HCT116 (cell line): ENCODE results near the gene HOXC13. TPM values are rescaled to one million over a fixed set of nuclear protein-coding genes. Genes with fewer than 3 reads are reported as not detected.

ENCODE experiments used
- ATAC-seq: fragments of 200-7000 bp; cut with Tn5 transposase; 2 replicates; pipeline ENCODE4 v1.9.1; 2020; ENCODE audit warnings: mild to moderate bottlenecking, moderate library complexity
- BruUV-seq: library from RNA; stranded (reverse); fragments of 400-500 nt; replicated peaks from 2 replicates; lab custom pipeline; 2021; lab: Mats Ljungman, UMichigan
- CTCF ChIA-PET: fragments of 300-600 bp; sonication (Branson Sonifier 250); formaldehyde crosslinking; loops from one replicate; lab custom pipeline; 2021; ENCODE audit warnings: antibody characterized with exemption; lab: Charles Lee
- POLR2A ChIA-PET: fragments of 300-600, 350-600 bp; sonication (Branson Sonifier 250); formaldehyde crosslinking; loops from one replicate; lab custom pipeline; 2021; ENCODE audit warnings: antibody characterized with exemption; lab: Charles Lee
- RAD21 ChIA-PET, 2 experiments: fragments of 300-600 bp; sonication (Branson Sonifier 250); formaldehyde crosslinking; loops; one replicate each; lab custom pipeline; 2023; ENCODE audit warnings: low total read pairs in 2 of 2; ENCODE audit not compliant: uncharacterized antibody in 2 of 2, unreplicated experiment in 2 of 2, low non-redundant PET in 1 of 2; lab: Charles Lee
- DNase-seq: peaks from one replicate; pipeline ENCODE4 v3.0.0-alpha.2; 2010; ENCODE audit warnings: low read depth, low spot score
- H2AFZ ChIP-seq: fragments of 200-600 bp; shearing (Covaris generic), sonication (generic); 2 replicates; pipeline ENCODE4 v1.6.1; 2017; ENCODE audit warnings: low read depth, mixed run types, mixed read lengths, antibody characterized with exemption, low read length; ENCODE audit not compliant: poor library complexity, severe bottlenecking
- H3K27ac ChIP-seq: 2 replicates; pipeline ENCODE4 v1.5.1; 2012; ENCODE audit warnings: low read depth, low read length
- H3K27me3 ChIP-seq: fragments of 200-600 bp; sonication (generic); 2 replicates; pipeline ENCODE4 v1.6.1; 2016; ENCODE audit warnings: mixed run types, low read length, mixed read lengths; ENCODE audit not compliant: insufficient read depth
- H3K36me3 ChIP-seq, 2 experiments: fragments of 200-500 bp in 1 of 2; fragments of 200-600 bp in 1 of 2; sonication (Bioruptor generic) in 1 of 2; sonication (generic) in 1 of 2; 2 replicates each; pipeline versions ENCODE4 v1.5.1 to v1.6.1; 2014 to 2016; ENCODE audit warnings: low read length in 2 of 2, inconsistent platforms in 1 of 2, mixed read lengths in 1 of 2, mixed run types in 1 of 2; ENCODE audit not compliant: insufficient read depth in 2 of 2, control insufficient read depth in 1 of 2
- H3K4me1 ChIP-seq, 2 experiments: fragments of 200-600 bp in 1 of 2; sonication (generic) in 1 of 2; 2 replicates each; pipeline versions ENCODE4 v1.5.1 to v1.6.1; 2012 to 2017; ENCODE audit warnings: low read length in 2 of 2, inconsistent platforms in 1 of 2, mild to moderate bottlenecking in 1 of 2, mixed read lengths in 1 of 2, mixed run types in 1 of 2, moderate library complexity in 1 of 2; ENCODE audit not compliant: insufficient read depth in 2 of 2, control insufficient read depth in 1 of 2
- H3K4me2 ChIP-seq: fragments of 200-600 bp; sonication (generic); 2 replicates; pipeline ENCODE4 v1.6.1; 2017; ENCODE audit warnings: mixed run types, low read length, mixed read lengths
- H3K4me3 ChIP-seq, 2 experiments: fragments of 200-600 bp in 1 of 2; sonication (generic) in 1 of 2; replicated peaks in 1 of 2; 2 replicates each; pipeline ENCODE4 v1.5.1; 2011 to 2016; ENCODE audit warnings: low read length in 2 of 2, control low read depth in 1 of 2, low read depth in 1 of 2, mild to moderate bottlenecking in 1 of 2, mixed read lengths in 1 of 2, mixed run types in 1 of 2
- H3K79me2 ChIP-seq: fragments of 200-600 bp; sonication (generic); 2 replicates; pipeline ENCODE4 v1.6.1; 2017; ENCODE audit warnings: mild to moderate bottlenecking, mixed run types, low read length, moderate library complexity, mixed read lengths; ENCODE audit not compliant: insufficient read depth
- H3K9ac ChIP-seq: fragments of 200-600 bp; sonication (generic); 2 replicates; pipeline ENCODE4 v1.6.1; 2016; ENCODE audit warnings: low read length, mixed read lengths
- H3K9me2 ChIP-seq: fragments of 200-600 bp; sonication (generic), shearing (Covaris generic); 2 replicates; pipeline ENCODE4 v1.6.1; 2017; ENCODE audit warnings: mixed run types, mild to moderate bottlenecking, moderate library complexity; ENCODE audit not compliant: insufficient read depth
- H3K9me3 ChIP-seq, 2 experiments: fragments of 200-500 bp in 1 of 2; fragments of 200-600 bp in 1 of 2; sonication (Bioruptor generic) in 1 of 2; sonication (generic) in 1 of 2; 2 replicates each; pipeline ENCODE4 v1.6.1; 2014 to 2017; ENCODE audit warnings: low read length in 2 of 2, mixed read lengths in 2 of 2, inconsistent platforms in 1 of 2, low read depth in 1 of 2, mild to moderate bottlenecking in 1 of 2, mixed run types in 1 of 2, moderate library complexity in 1 of 2; ENCODE audit not compliant: control insufficient read depth in 1 of 2, insufficient read depth in 1 of 2
- H4K20me1 ChIP-seq: fragments of 200-600 bp; sonication (generic), shearing (Covaris generic); 2 replicates; pipeline ENCODE4 v1.6.1; 2017; ENCODE audit warnings: mixed run types, mild to moderate bottlenecking, moderate library complexity; ENCODE audit not compliant: insufficient read depth
- CBX3 ChIP-seq: IDR thresholded peaks from 2 replicates; pipeline ENCODE4 v1.6.1; 2012; ENCODE audit warnings: low read depth
- CEBPB ChIP-seq: IDR thresholded peaks from 2 replicates; pipeline ENCODE4 v1.6.1; 2012; ENCODE audit warnings: low read depth
- EGR1 ChIP-seq: IDR thresholded peaks from 2 replicates; pipeline ENCODE4 v1.6.1; 2012; ENCODE audit warnings: low read depth
- ELF1 ChIP-seq: IDR thresholded peaks from 2 replicates; pipeline ENCODE4 v1.6.1; 2012; ENCODE audit warnings: low read depth, borderline replicate concordance
- EZH2 ChIP-seq: fragments of 200-600 bp; sonication (generic); IDR thresholded peaks from 2 replicates; pipeline ENCODE4 v1.6.1; 2017; ENCODE audit warnings: antibody characterized with exemption, mixed run types
- FOSL1 ChIP-seq: IDR thresholded peaks from 2 replicates; pipeline ENCODE4 v1.6.1; 2012; ENCODE audit warnings: low read depth
- JUND ChIP-seq: IDR thresholded peaks from 2 replicates; pipeline ENCODE4 v1.6.1; 2012
- MAX ChIP-seq: IDR thresholded peaks from 2 replicates; pipeline ENCODE4 v1.6.1; 2012
- POLR2A ChIP-seq: IDR thresholded peaks from 2 replicates; pipeline ENCODE4 v1.7.0; 2011; ENCODE audit warnings: borderline replicate concordance; ENCODE audit not compliant: insufficient read depth, insufficient read length; ENCODE audit errors: extremely low read depth
- POLR2AphosphoS5 ChIP-seq: IDR thresholded peaks from 2 replicates; pipeline ENCODE4 v1.6.1; 2011; ENCODE audit warnings: mild to moderate bottlenecking, low read depth, low read length, moderate library complexity
- RAD21 ChIP-seq: IDR thresholded peaks from 2 replicates; pipeline ENCODE4 v1.6.1; 2012; ENCODE audit warnings: low read depth, mild to moderate bottlenecking
- SIN3A ChIP-seq: IDR thresholded peaks from 2 replicates; pipeline ENCODE4 v1.6.1; 2012; ENCODE audit warnings: low read depth
- SP1 ChIP-seq: IDR thresholded peaks from 2 replicates; pipeline ENCODE4 v1.6.1; 2012; ENCODE audit warnings: low read depth
- SRF ChIP-seq: IDR thresholded peaks from 2 replicates; pipeline ENCODE4 v1.6.1; 2012; ENCODE audit warnings: low read depth
- YY1 ChIP-seq: IDR thresholded peaks from 2 replicates; pipeline ENCODE4 v1.6.1; 2011; ENCODE audit warnings: low read length, low read depth, moderate library complexity, mild to moderate bottlenecking; ENCODE audit not compliant: insufficient replicate concordance; ENCODE audit errors: extremely low read depth
- ZFX ChIP-seq: fragments of 450-650 bp; IDR thresholded peaks from 2 replicates; pipeline ENCODE4 v1.6.1; 2017
- ZNF274 ChIP-seq: fragments of 200-500 bp; sonication (Bioruptor generic); IDR thresholded peaks from 2 replicates; pipeline ENCODE4 v1.6.1; 2014; ENCODE audit warnings: mild to moderate bottlenecking, low read depth, low read length, inconsistent platforms
- intact Hi-C: fragments of 100-400 bp; cut with micrococcal nuclease; formaldehyde crosslinking; loops from 2 replicates; pipeline ENCODE4 v1.10.0; 2022
- total RNA-seq: library from RNA; stranded (reverse); gene quantifications from one replicate; pipeline ENCODE4 v1.2.1, GENCODE V29; 2021; ENCODE audit not compliant: unreplicated experiment
- TF ChIP-seq, protein P1 (sequence below): IDR thresholded peaks from 2 replicates; pipeline ENCODE4 v1.6.1; 2012
- TF ChIP-seq, protein P2 (sequence below): IDR thresholded peaks from 2 replicates; pipeline ENCODE4 v1.6.1; 2012; ENCODE audit warnings: low read depth

Gene HOXC13
- total RNA-seq, 1 experiment from 2014 or later = 3.8 TPM

DNA sequence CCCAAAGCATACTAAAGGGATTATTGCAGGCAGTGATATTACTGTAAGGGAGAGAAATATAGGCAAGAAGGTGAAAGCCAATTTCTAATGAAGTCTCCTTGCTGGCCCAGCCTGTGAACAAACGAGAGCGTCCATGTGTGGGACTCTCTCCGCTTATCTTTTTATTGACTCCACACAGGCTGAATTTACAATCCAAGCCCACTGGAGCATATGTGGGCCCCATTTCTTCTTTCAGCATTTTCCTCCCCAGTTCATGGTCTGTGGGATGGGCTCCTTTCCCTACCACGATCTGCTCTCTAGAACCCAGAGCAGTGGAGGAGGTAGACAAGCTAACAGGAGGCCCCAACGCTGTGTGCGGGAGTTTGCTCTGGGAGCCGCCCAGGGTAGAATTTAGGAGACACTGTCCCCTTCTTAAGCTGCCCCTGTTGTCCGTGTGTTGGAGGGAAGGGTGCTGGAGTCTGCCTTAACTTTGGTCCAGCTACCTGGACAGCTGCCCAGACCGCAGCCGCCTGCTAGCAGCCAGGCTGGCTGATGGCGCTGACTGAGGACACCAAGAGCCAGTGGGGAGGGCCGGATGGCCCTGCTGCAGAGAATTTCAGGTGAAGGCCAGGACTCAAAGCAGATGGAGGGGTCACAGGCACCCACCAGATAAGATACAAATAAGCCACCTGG, 31.1 kb downstream of the HOXC13 start:
- H2AFZ ChIP-seq = no peak overlapping the region
- H4K20me1 ChIP-seq = no peaks in the 10 kb centered on the region
- no peak overlapping the region for H3K9ac ChIP-seq
- no peak overlapping the region for H3K4me2 ChIP-seq
- ChIA-PET RAD21 (no interaction called here), CTCF (no interaction called here), POLR2A (no interaction called here)
- H3K4me1 ChIP-seq = peaks cover 0 to 11% of the 10 kb centered on the region in 2 experiments; a peak in 2 of 4 replicates
- TF ChIP-seq, protein P1, sequence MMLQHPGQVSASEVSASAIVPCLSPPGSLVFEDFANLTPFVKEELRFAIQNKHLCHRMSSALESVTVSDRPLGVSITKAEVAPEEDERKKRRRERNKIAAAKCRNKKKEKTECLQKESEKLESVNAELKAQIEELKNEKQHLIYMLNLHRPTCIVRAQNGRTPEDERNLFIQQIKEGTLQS = no peak
- TF ChIP-seq ZFX (no peak), POLR2AphosphoS5 (no peak), MAX (no peak), EGR1 (no peak), YY1 (no peak), CEBPB (no peak), EZH2 (no peak), SIN3A (no peak)
- no peaks in the 10 kb centered on the region for H3K36me3 ChIP-seq
- intact Hi-C loops = no loop called here
- ATAC-seq (no peak), DNase-seq (no peak)
- H3K4me3 ChIP-seq = no peak overlapping the region
- H3K79me2 ChIP-seq = no peaks in the 10 kb centered on the region
- no TSS peak for BruUV-seq
- H3K27ac ChIP-seq = no peak overlapping the region
- peaks cover 4% of the 10 kb centered on the region; the same call in 1 of the 2 replicates for H3K27me3 ChIP-seq
- no peaks in the 10 kb centered on the region for H3K9me3 ChIP-seq
- no peaks in the 10 kb centered on the region for H3K9me2 ChIP-seq

DNA sequence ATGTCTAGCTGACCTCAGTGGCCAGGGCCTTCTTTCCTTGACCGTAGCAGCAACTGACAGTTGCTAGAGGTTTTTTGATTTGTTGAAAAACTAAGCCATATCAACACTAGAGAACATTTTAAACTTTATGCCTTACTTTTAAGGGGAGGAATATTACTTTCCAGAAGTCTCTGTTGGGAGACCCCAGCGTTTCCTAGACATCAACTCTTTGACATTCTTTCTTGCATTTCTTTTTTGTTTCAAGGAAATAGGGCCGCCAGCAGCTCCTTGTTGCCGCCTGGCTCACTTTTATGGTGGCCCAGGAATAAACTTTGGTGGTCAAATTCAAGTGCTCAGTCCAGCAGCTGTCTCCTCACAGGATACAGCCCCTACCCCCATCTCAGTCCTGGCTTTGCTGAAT, 31.8 kb downstream of the HOXC13 start:
- ChIA-PET POLR2A (no interaction called here), RAD21 (no interaction called here), CTCF (no interaction called here)
- intact Hi-C loops = no loop called here
- H3K4me1 ChIP-seq = peaks cover 0 to 14% of the 10 kb centered on the region in 2 experiments; a peak in 2 of 4 replicates
- DNase-seq (no peak), ATAC-seq (no peak)
- H3K9me2 ChIP-seq = no peaks in the 10 kb centered on the region
- no peak overlapping the region for H3K9ac ChIP-seq
- no peaks in the 10 kb centered on the region for H4K20me1 ChIP-seq
- BruUV-seq = no TSS peak
- H3K27ac ChIP-seq = no peak overlapping the region
- H3K79me2 ChIP-seq = no peaks in the 10 kb centered on the region
- no peaks in the 10 kb centered on the region for H3K36me3 ChIP-seq
- H2AFZ ChIP-seq = no peak overlapping the region
- no peak overlapping the region for H3K4me3 ChIP-seq
- no peaks in the 10 kb centered on the region for H3K9me3 ChIP-seq
- peaks cover 4% of the 10 kb centered on the region; the same call in 1 of the 2 replicates for H3K27me3 ChIP-seq
- no peak overlapping the region for H3K4me2 ChIP-seq
- TF ChIP-seq MAX (no peak), POLR2A (no peak), EZH2 (no peak), ZNF274 (no peak), ELF1 (no peak), JUND (no peak), CBX3 (no peak), SRF (no peak), FOSL1 (no peak), SP1 (no peak), YY1 (no peak), EGR1 (no peak), RAD21 (no peak)
- TF ChIP-seq, protein P2, sequence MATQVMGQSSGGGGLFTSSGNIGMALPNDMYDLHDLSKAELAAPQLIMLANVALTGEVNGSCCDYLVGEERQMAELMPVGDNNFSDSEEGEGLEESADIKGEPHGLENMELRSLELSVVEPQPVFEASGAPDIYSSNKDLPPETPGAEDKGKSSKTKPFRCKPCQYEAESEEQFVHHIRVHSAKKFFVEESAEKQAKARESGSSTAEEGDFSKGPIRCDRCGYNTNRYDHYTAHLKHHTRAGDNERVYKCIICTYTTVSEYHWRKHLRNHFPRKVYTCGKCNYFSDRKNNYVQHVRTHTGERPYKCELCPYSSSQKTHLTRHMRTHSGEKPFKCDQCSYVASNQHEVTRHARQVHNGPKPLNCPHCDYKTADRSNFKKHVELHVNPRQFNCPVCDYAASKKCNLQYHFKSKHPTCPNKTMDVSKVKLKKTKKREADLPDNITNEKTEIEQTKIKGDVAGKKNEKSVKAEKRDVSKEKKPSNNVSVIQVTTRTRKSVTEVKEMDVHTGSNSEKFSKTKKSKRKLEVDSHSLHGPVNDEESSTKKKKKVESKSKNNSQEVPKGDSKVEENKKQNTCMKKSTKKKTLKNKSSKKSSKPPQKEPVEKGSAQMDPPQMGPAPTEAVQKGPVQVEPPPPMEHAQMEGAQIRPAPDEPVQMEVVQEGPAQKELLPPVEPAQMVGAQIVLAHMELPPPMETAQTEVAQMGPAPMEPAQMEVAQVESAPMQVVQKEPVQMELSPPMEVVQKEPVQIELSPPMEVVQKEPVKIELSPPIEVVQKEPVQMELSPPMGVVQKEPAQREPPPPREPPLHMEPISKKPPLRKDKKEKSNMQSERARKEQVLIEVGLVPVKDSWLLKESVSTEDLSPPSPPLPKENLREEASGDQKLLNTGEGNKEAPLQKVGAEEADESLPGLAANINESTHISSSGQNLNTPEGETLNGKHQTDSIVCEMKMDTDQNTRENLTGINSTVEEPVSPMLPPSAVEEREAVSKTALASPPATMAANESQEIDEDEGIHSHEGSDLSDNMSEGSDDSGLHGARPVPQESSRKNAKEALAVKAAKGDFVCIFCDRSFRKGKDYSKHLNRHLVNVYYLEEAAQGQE = no peak
- TF ChIP-seq, protein P1 = no peak
